HG03378 (cell line): ENCODE measurements around the gene RPA3.

Experiments
- ATAC-seq: cut with Tn5 transposase; IDR thresholded peaks from one replicate; pipeline ENCODE4 v1.9.1; 2021; ENCODE audit warnings: mild to moderate bottlenecking, moderate library complexity; ENCODE audit not compliant: unreplicated experiment

Gene RPA3

DNA sequence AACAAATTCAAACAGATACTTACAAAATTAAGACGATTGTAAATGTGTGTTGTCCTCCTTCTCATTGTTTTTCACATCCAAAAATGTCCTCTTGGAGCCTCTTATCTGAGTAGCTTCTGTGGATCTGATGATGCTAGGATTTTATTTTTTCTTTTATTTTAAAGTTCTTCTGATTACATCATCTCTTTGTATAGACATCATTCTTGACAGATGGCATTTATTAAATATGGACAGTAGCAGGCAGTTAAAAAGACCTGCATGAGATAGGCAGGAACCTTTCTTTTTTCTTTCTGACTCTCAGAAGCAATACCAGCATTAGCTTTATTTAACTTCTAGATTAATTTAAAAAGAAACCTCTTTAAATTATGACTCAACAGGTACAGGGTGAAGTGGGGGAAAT is at the start of gene RPA3:
RPA3 (minus strand) TSS at position 116 of the 400 bp plus-strand sequence. CDS start 78,189 bp downstream, outside the sequence.
- no peak for ATAC-seq

GRCh38 chr7:7766671-7767070 is 48.3 kb upstream of the RPA3 start:
- ATAC-seq: no peak

DNA sequence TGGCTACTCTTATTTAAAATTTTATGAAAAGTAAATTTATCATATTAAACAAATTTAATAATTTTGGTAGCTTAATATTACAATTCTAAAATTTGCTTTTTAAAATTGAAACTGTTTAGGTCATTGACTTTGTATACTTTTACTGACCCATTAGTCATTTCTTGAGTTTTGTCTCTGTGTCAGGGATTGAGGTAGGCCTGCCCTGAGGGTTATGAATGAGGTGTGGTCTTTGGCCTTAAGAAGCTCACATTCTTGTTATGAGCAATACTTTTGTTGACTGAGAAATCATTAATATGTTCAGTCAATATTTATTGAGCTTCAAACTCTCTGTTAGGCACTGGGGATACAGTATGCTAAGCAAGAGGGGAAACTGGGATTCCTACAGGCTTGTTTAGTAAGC is 47.0 kb upstream of the RPA3 start:
- peak; percentile 78 for ATAC-seq

- no peak for ATAC-seq
These were observed 46.4 kb upstream of the RPA3 start for GRCh38 chr7:7764520-7765396.

DNA sequence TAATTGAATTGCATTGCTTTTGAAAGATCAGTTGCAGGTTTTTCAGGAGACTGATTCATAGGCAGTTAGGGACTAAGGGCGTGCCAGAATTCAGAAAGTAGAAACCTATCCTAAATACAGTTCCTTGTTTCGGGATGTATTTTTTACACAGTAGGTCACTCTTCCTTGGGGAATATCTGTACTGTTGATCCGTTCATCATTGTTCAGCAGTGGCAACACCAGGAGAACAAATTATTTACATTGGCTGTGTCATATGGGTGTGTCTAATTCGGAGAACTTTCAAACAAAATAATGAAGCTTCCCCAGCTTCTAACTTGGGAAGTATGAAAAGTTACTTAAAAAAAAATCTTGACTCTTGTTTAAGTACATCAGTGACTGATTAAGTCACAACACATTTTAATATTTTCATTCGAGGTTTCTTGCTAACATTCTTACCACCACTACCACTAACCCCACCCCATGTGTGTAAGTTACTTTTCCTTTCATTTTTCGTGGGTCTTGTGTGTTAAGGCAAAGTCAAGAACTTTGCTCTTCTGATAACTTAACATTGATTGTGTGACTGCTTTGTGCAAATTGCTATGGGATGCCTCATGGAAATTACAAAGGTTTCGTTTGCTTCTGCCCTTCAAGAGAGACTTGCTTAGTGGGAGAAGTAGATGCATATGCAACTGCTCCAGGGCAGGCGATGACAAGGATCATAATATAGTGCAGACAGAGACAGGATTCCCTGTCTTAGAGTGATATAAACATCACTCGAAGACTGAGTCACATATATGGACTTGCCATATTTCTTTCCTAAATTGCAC is 43.8 kb upstream of the RPA3 start:
- peak; percentile 55 for ATAC-seq

DNA sequence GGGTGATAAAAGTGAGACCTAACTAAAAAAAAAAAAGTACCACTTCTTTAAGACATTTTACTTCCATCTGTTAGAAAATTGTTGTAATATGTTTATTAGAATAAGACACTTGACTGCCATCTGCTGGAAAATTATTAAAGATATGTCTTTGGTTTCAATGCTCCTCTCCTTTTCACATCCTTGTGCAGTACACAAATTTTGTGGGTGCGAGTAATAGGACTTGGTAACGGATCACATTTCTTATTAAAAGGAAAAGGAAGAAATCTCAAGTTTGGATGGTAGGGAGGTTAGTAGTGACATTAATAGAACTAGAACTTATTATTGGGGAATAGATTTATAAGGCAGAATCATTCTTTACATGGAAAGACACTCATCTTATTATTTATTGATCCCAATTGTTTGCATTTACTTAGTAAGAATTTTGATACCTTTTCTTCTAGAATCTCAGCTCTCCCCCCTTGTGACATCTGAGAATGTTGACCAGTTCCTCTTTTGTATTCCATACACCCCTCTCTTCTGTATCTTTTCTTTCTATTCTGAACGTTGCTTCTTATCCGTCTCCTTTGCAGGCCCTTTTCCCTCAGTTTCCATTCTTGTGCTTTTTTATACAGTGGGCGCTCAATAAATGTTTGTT is 43.0 kb upstream of the RPA3 start:
- no peak for ATAC-seq

GRCh38 chr7:7757576-7757975 is 39.2 kb upstream of the RPA3 start:
- no peak for ATAC-seq

- ATAC-seq: no peak
These were observed 38.2 kb upstream of the RPA3 start for GRCh38 chr7:7756577-7756976.

DNA sequence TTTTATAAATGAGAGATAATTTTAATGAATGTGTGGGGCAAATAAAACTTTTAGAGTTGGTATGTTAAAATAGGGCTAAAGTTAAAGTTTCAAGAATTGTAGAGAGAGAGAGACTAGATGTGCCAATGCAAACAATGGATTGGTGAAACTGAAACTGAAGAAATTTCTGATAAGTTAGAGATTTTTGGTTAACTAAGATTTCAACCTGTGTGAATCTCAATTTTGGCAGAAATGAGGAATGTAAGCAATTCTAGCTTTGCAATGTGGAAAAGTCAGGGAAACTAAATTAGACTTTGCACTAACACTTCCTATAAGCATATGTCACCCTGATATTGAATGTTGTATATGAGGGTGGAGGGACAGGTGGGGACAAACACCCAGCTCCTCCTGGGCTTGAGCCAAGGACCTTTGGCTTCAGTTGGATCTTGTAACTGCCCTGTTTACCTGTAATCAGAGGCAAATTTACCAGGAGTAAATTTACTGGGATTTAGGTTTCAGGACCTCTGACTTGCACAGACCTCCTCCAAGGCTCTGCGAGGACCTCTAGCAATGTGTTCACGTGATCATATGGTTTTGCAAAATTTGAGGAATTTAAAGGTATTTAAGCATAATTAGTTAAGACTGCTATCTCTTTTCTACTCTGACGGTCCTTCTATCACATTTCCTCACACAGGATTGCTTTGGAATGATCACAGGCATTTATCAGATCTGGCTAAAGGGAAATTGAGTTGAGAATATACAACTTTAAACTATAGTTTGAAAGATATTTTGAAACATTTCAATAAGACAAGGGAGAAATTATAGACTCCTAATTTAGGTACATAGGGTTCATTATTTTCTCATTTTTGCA is 33.1 kb upstream of the RPA3 start:
- ATAC-seq: no peak

DNA sequence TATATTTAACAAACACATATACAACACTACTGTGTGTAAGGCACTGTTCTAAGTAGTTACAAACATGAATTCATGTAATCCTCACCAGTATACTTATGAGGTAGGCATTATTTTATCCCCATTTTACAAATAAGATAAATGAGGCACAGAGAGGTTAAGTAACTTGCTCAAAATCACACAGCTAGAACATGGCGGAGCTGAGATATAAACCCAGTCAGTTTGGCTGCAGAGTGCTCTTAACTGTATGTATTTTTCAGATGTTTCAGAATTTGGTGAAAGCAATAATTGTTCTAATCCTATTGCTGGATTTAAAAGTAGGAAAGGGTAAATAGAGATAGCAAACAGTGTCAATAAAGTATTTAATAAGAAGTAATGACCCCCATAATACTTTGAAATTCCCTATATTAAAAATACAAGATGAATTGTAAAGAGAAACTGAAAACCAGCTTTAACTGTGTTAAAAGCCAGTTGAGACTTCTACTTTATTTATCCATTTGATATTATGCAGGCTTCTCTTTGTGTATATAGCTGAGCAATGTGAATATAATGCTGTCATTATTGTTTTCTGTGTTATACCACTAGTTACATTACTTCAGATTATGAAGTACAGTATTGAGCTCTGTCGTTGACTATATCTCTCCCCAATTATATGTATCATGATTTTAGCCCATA is 32.3 kb upstream of the RPA3 start:
- ATAC-seq: no peak

- no peak for ATAC-seq
These were observed 28.1 kb upstream of the RPA3 start for GRCh38 chr7:7746458-7746857.

GRCh38 chr7:7745966-7746365 is 27.6 kb upstream of the RPA3 start:
- no peak for ATAC-seq

DNA sequence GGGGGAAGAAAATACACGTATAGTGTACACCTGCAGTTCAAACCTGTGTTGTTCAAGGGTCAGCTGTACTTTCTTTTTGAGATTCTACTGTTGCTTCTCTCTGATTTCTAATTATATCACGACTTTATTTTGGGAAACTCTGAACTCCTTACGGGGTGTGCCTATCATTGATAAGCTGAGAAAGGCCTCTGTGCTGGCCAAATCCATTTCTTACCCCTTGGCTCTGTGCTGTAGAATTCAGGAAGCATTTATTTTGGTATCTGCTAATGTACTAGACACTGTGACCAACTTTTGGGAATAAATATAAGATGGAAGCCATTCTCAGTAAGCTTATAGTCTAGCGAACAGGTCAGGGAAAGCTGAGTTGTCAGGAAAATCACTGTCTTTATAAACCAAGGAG is 26.9 kb upstream of the RPA3 start:
- no peak for ATAC-seq

- ATAC-seq: no peak
These were observed 23.8 kb upstream of the RPA3 start for GRCh38 chr7:7742223-7742622.

DNA sequence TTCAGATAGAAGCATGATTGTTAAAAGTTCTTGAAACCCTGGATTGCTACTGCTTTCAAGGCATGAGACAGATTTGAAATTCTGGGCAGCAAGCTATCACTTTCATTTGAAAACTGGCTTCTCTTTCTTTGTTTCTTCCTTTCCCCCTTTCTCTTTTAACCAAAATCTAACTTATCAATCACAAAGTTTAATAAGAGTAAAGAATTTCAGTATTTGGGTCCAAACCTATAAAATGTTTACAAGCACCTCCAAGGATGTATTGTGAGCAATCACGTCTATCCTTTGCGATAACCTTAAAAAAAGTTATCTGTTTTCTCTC is 21.6 kb upstream of the RPA3 start:
- ATAC-seq: no peak

- peak; percentile 52 for ATAC-seq
These were observed 21.0 kb upstream of the RPA3 start for GRCh38 chr7:7739204-7740036.

DNA sequence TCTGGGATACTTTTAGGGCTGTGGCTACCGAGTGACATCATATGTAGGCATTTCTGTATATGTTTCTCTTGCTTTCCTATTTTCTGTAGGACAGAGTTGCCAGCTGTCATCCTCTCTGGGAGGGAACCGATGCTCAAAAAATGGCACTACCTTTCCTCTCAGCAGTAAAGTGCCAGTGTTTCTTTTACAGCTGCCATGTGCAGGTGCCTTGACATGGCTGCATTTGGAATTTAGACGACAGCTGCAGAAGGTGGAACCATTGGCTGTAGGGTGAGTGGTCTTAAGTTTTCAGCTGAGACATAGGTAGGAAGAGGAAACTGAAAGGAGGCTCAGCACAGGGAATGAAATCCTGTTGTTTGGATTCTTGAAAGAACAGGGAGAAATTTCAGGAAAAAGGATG is 20.2 kb upstream of the RPA3 start:
- ATAC-seq: no peak

DNA sequence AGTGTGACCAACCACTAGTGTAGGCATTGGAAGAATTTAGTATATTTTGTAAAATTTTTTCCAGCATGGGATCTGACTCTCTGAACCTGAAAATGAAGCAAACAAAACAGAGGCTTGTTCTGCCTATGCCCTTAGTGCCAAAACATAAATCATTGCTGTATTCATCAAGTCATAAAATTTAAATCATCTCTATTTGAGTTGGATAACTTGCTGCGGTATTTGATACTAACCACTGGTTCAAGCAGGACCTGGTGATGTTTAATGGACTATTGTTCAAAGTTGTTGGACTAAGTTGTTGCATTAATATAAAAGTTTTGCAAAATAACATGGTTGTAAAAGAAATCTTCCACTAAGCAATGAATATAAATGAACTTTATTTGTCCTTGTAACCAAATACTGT is 19.8 kb upstream of the RPA3 start:
- no peak for ATAC-seq

DNA sequence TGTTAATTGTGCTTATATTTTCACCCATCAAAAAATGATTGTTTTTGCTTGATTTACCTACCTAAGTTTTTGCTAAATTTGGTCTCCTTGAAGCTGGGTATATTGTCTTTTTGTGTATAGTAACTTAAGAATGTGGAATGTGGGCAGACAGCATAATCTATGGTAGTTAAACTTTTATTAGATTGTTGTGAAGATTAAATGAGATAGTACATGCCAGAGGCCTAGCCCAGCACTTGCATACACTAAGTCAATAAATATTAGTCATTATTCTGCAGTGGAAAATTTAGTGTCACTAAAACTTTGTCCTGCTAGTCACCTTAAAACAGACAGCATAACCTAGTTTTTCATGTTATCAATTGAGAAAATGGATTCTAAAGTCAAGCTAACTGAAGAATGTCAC is 19.3 kb upstream of the RPA3 start:
- ATAC-seq: no peak
